HUES64 (cell line): Measurements from ENCODE around the gene EPB41L5.

Experiments used
- H3K27ac ChIP-seq: 2 replicates; pipeline ENCODE4 v1.7.0; 2013; ENCODE audit warnings: low read depth, low read length, inconsistent platforms
- H3K27me3 ChIP-seq: 2 replicates; pipeline ENCODE4 v1.6.1; 2013; ENCODE audit warnings: mild to moderate bottlenecking, low read length; ENCODE audit not compliant: insufficient read depth
- H3K36me3 ChIP-seq: 2 replicates; pipeline ENCODE4 v1.6.1; 2013; ENCODE audit warnings: mild to moderate bottlenecking, low read length; ENCODE audit not compliant: insufficient read depth
- H3K4me1 ChIP-seq: 2 replicates; pipeline ENCODE4 v1.6.1; 2013; ENCODE audit warnings: mild to moderate bottlenecking, low read length, moderate library complexity; ENCODE audit not compliant: insufficient read depth
- H3K4me3 ChIP-seq: 2 replicates; pipeline ENCODE4 v1.5.1; 2013; ENCODE audit warnings: mild to moderate bottlenecking, low read length, moderate library complexity
- H3K9ac ChIP-seq: 2 replicates; pipeline ENCODE4 v1.6.1; 2013; ENCODE audit warnings: mild to moderate bottlenecking, low read depth, low read length
- H3K9me3 ChIP-seq: 2 replicates; pipeline ENCODE4 v1.6.1; 2013; ENCODE audit warnings: low read depth, low read length; ENCODE audit not compliant: insufficient read depth
- WGBS: fragments of 150-250, 120-280 bp; methylation state at CpG from one replicate; pipeline ENCODE4 v1.1.7; 2013; ENCODE audit warnings: missing lambda C conversion rate; 5-methylcytosine and 5-hydroxymethylcytosine counted together

The EPB41L5 gene

GRCh38 chr2:120219291-120219690, 206.4 kb downstream of the EPB41L5 start:
- Histone ChIP-seq H3K9ac (no peak overlapping the region), H3K4me3 (no peak overlapping the region), H3K27me3 (peaks cover 24% of the 10 kb centered on the region), H3K9me3 (peaks cover 8% of the 10 kb centered on the region), H3K27ac (no peak overlapping the region), H3K4me1 (no peaks in the 10 kb centered on the region), H3K36me3 (peaks cover 12% of the 10 kb centered on the region)
- WGBS: 97% methylated on average over 5 of the region's 5 CpGs

- Histone ChIP-seq H3K36me3 (peaks cover 12% of the 10 kb centered on the region), H3K9me3 (peaks cover 8% of the 10 kb centered on the region), H3K4me3 (no peak overlapping the region), H3K27ac (no peak overlapping the region), H3K9ac (no peak overlapping the region), H3K4me1 (no peaks in the 10 kb centered on the region), H3K27me3 (peaks cover 29% of the 10 kb centered on the region)
- 92% methylated on average over 5 of the region's 5 CpGs for WGBS
Observed at GRCh38 chr2:120219766-120220165, 206.9 kb downstream of the EPB41L5 start.

- H3K4me3 ChIP-seq: no peak overlapping the region
- H3K9ac ChIP-seq: no peak overlapping the region
- H3K27ac ChIP-seq: no peak overlapping the region
- peaks cover 38% of the 10 kb centered on the region for H3K27me3 ChIP-seq
- peaks cover 8% of the 10 kb centered on the region for H3K9me3 ChIP-seq
- peaks cover 12% of the 10 kb centered on the region for H3K36me3 ChIP-seq
- no peaks in the 10 kb centered on the region for H3K4me1 ChIP-seq
- WGBS: 90% methylated on average over 2 of the region's 2 CpGs
Observed at GRCh38 chr2:120220756-120221155, 207.9 kb downstream of the EPB41L5 start.

GRCh38 chr2:120221616-120222015, 208.7 kb downstream of the EPB41L5 start:
- H3K4me3 ChIP-seq: no peak overlapping the region
- no peak overlapping the region for H3K27ac ChIP-seq
- H3K36me3 ChIP-seq: peaks cover 12% of the 10 kb centered on the region
- H3K4me1 ChIP-seq: no peaks in the 10 kb centered on the region
- no peak overlapping the region for H3K9ac ChIP-seq
- peaks cover 45% of the 10 kb centered on the region for H3K27me3 ChIP-seq
- 94% methylated on average over 8 of the region's 8 CpGs for WGBS
- H3K9me3 ChIP-seq: peaks cover 8% of the 10 kb centered on the region

- Histone ChIP-seq H3K9ac (peak overlapping the region; percentile 82), H3K36me3 (peaks cover 12% of the 10 kb centered on the region), H3K27ac (no peak overlapping the region), H3K4me1 (no peaks in the 10 kb centered on the region), H3K4me3 (peak overlapping the region; percentile 62), H3K27me3 (peaks cover 45% of the 10 kb centered on the region), H3K9me3 (peaks cover 8% of the 10 kb centered on the region)
- 81% methylated on average over 49 of the region's 49 CpGs for WGBS
Observed at GRCh38 chr2:120222186-120223033, 209.5 kb downstream of the EPB41L5 start.

- H3K27me3 ChIP-seq: peaks cover 48% of the 10 kb centered on the region
- no peaks in the 10 kb centered on the region for H3K4me1 ChIP-seq
- peaks cover 8% of the 10 kb centered on the region for H3K9me3 ChIP-seq
- H3K9ac ChIP-seq: peak within 1 kb of the TSS; percentile 82
- peaks cover 12% of the 10 kb centered on the region for H3K36me3 ChIP-seq
- H3K27ac ChIP-seq: peak within 1 kb of the TSS; percentile 89
- H3K4me3 ChIP-seq: peak within 1 kb of the TSS; percentile 62
- 2% methylated on average over 108 of the region's 108 CpGs for WGBS
Observed at GRCh38 chr2:120223034-120223912, 210.4 kb downstream of the EPB41L5 start, which contains the start of gene TMEM185B. Gene TMEM185B (minus strand): TSS chr2:120223400. CDS start chr2:120222976, 424 bp downstream.

GRCh38 chr2:120224256-120224655, 211.4 kb downstream of the EPB41L5 start:
- H3K9ac ChIP-seq: no peak overlapping the region
- H3K4me3 ChIP-seq: 0 out of 2 replicates have a peak overlapping the region, but pooled peaks have one; percentile 62

GRCh38 chr2:120224735-120225548, 212.1 kb downstream of the EPB41L5 start:
- Histone ChIP-seq H3K27ac (no peak overlapping the region), H3K4me3 (no peak overlapping the region), H3K9me3 (peaks cover 8% of the 10 kb centered on the region), H3K9ac (no peak overlapping the region), H3K4me1 (no peaks in the 10 kb centered on the region), H3K36me3 (peaks cover 12% of the 10 kb centered on the region), H3K27me3 (peaks cover 49% of the 10 kb centered on the region)
- WGBS: 93% methylated on average over 9 of the region's 9 CpGs

More at GRCh38 chr2:120224256-120224655, 211.4 kb downstream of the EPB41L5 start:
- Histone ChIP-seq H3K27me3 (peaks cover 49% of the 10 kb centered on the region), H3K4me1 (no peaks in the 10 kb centered on the region), H3K27ac (no peak overlapping the region), H3K36me3 (peaks cover 12% of the 10 kb centered on the region), H3K9me3 (peaks cover 8% of the 10 kb centered on the region)
- WGBS: 93% methylated on average over 13 of the region's 13 CpGs

GRCh38 chr2:120225549-120226065, 212.7 kb downstream of the EPB41L5 start:
- no peaks in the 10 kb centered on the region for H3K4me1 ChIP-seq
- no peak overlapping the region for H3K27ac ChIP-seq
- WGBS: 93% methylated on average over 9 of the region's 9 CpGs
- H3K36me3 ChIP-seq: peaks cover 12% of the 10 kb centered on the region
- H3K9me3 ChIP-seq: peaks cover 8% of the 10 kb centered on the region
- H3K27me3 ChIP-seq: peaks cover 49% of the 10 kb centered on the region
- H3K4me3 ChIP-seq: no peak overlapping the region
- H3K9ac ChIP-seq: no peak overlapping the region

GRCh38 chr2:120226316-120226715, 213.4 kb downstream of the EPB41L5 start:
- Histone ChIP-seq H3K9me3 (peaks cover 8% of the 10 kb centered on the region), H3K9ac (no peak overlapping the region), H3K27ac (no peak overlapping the region), H3K4me1 (no peaks in the 10 kb centered on the region), H3K36me3 (peaks cover 12% of the 10 kb centered on the region), H3K27me3 (peaks cover 49% of the 10 kb centered on the region), H3K4me3 (no peak overlapping the region)
- WGBS: 93% methylated on average over 9 of the region's 9 CpGs
